IMR-90 (cell line): ENCODE measurements around the gene CPLX1. TPM values are rescaled to one million over a fixed set of nuclear protein-coding genes. Genes with fewer than 3 reads are reported as not detected.

Experiments used
- ATAC-seq: fragments of 200-7000 bp; cut with Tn5 transposase; 2 replicates; pipeline ENCODE4 v1.9.1; 2020; ENCODE audit warnings: low read depth, mild to moderate bottlenecking, moderate library complexity
- BruUV-seq: library from RNA; stranded (reverse); fragments of 400-500 nt; replicated peaks from 2 replicates; lab custom pipeline; 2021; lab: Mats Ljungman, UMichigan
- CTCF ChIA-PET: fragments of 300-600 bp; formaldehyde crosslinking; extraction: SDS; loops from one replicate; lab custom pipeline; 2021; ENCODE audit warnings: antibody characterized with exemption; lab: Yijun Ruan, JAX
- POLR2A ChIA-PET: fragments of 300-600 bp; sonication (Branson Sonifier 250); formaldehyde crosslinking; loops from one replicate; lab custom pipeline; 2022; ENCODE audit warnings: antibody characterized with exemption; ENCODE audit not compliant: unreplicated experiment; lab: Charles Lee
- DNase-seq: peaks from one replicate; pipeline ENCODE4 v3.0.0; 2013
- H2AFZ ChIP-seq: replicated peaks from 2 replicates; pipeline ENCODE3; 2013; ENCODE audit warnings: low read length, mild to moderate bottlenecking; ENCODE audit not compliant: poor library complexity
- H2AK5ac ChIP-seq: 2 replicates; pipeline ENCODE4 v1.6.1; 2013; ENCODE audit warnings: low read depth, low read length, inconsistent platforms
- H2AK9ac ChIP-seq: replicated peaks from 2 replicates; pipeline ENCODE3; 2013; ENCODE audit warnings: mild to moderate bottlenecking, low read depth, low read length, moderate library complexity; ENCODE audit not compliant: poor library complexity
- H2BK120ac ChIP-seq: 2 replicates; pipeline ENCODE4 v1.6.1; 2013; ENCODE audit warnings: low read depth, low read length, inconsistent platforms
- H2BK15ac ChIP-seq: 3 replicates; pipeline ENCODE4 v1.6.1; 2013; ENCODE audit warnings: low read depth, low read length, inconsistent platforms
- H2BK20ac ChIP-seq: 2 replicates; pipeline ENCODE4 v1.6.1; 2013; ENCODE audit warnings: low read depth, mild to moderate bottlenecking, inconsistent platforms, low read length, moderate library complexity
- H2BK5ac ChIP-seq: 2 replicates; pipeline ENCODE4 v1.6.1; 2013; ENCODE audit warnings: mild to moderate bottlenecking, low read depth, low read length, inconsistent platforms; ENCODE audit not compliant: poor library complexity, severe bottlenecking
- H3K14ac ChIP-seq: replicated peaks from 2 replicates; pipeline ENCODE4 v1.6.1; 2013; ENCODE audit warnings: low read depth, low read length, inconsistent platforms
- H3K18ac ChIP-seq: 2 replicates; pipeline ENCODE4 v1.6.1; 2013; ENCODE audit warnings: low read depth, low read length, control low read depth
- H3K23ac ChIP-seq: 2 replicates; pipeline ENCODE4 v1.6.1; 2013; ENCODE audit warnings: low read depth, low read length, inconsistent platforms
- H3K27ac ChIP-seq: 2 replicates; pipeline ENCODE4 v1.5.1; 2013; ENCODE audit warnings: mild to moderate bottlenecking, control low read depth, low read length; ENCODE audit not compliant: insufficient read depth
- H3K27me3 ChIP-seq: 2 replicates; pipeline ENCODE4 v1.6.1; 2013; ENCODE audit warnings: low read length; ENCODE audit not compliant: control insufficient read depth, insufficient read depth
- H3K36me3 ChIP-seq: 2 replicates; pipeline ENCODE4 v1.6.1; 2013; ENCODE audit warnings: low read length, mixed read lengths; ENCODE audit not compliant: control insufficient read depth, insufficient read depth
- H3K4ac ChIP-seq: 2 replicates; pipeline ENCODE4 v1.6.1; 2013; ENCODE audit warnings: low read depth, low read length, inconsistent platforms
- H3K4me1 ChIP-seq: 2 replicates; pipeline ENCODE4 v1.6.1; 2013; ENCODE audit warnings: low read length, mixed read lengths; ENCODE audit not compliant: control insufficient read depth, insufficient read depth
- H3K4me2 ChIP-seq: 2 replicates; pipeline ENCODE4 v1.6.1; 2013; ENCODE audit warnings: low read depth, mild to moderate bottlenecking, control low read depth, low read length, moderate library complexity
- H3K4me3 ChIP-seq: 2 replicates; pipeline ENCODE4 v1.5.1; 2013; ENCODE audit warnings: low read depth, mild to moderate bottlenecking, control low read depth, low read length, moderate library complexity; ENCODE audit not compliant: insufficient read depth
- H3K56ac ChIP-seq: 2 replicates; pipeline ENCODE4 v1.6.1; 2013; ENCODE audit warnings: low read length, inconsistent platforms; ENCODE audit not compliant: insufficient read depth; ENCODE audit errors: extremely low read depth
- H3K79me1 ChIP-seq, 2 experiments: 2 replicates each; pipeline ENCODE4 v1.6.1; 2013; ENCODE audit warnings: low read length in 2 of 2, inconsistent platforms in 1 of 2, low read depth in 1 of 2
- H3K9ac ChIP-seq: 2 replicates; pipeline ENCODE4 v1.6.1; 2013; ENCODE audit warnings: low read depth, low read length, control low read depth
- H3K9me1 ChIP-seq: 2 replicates; pipeline ENCODE4 v1.6.1; 2013; ENCODE audit warnings: low read length, inconsistent platforms; ENCODE audit not compliant: insufficient read depth
- H3K9me3 ChIP-seq: 2 replicates; pipeline ENCODE4 v1.6.1; 2013; ENCODE audit warnings: low read length; ENCODE audit not compliant: control insufficient read depth, insufficient read depth
- H4K20me1 ChIP-seq: 2 replicates; pipeline ENCODE4 v1.6.1; 2013; ENCODE audit warnings: low read length, inconsistent platforms; ENCODE audit not compliant: insufficient read depth
- H4K5ac ChIP-seq: 2 replicates; pipeline ENCODE4 v1.6.1; 2013; ENCODE audit warnings: mild to moderate bottlenecking, low read depth, low read length, control low read depth
- H4K8ac ChIP-seq, 2 experiments: 2 replicates each; pipeline ENCODE4 v1.6.1; 2013; ENCODE audit warnings: low read depth in 2 of 2, low read length in 2 of 2, control low read depth in 1 of 2, inconsistent platforms in 1 of 2
- H4K91ac ChIP-seq: 2 replicates; pipeline ENCODE4 v1.6.1; 2013; ENCODE audit warnings: low read depth, low read length, inconsistent platforms; ENCODE audit not compliant: insufficient read depth
- CEBPB ChIP-seq: IDR thresholded peaks from 2 replicates; pipeline ENCODE4 v1.6.1; 2012; ENCODE audit warnings: low read depth, low read length, improper control_type of control experiment
- CHD1 ChIP-seq: IDR thresholded peaks from 2 replicates; pipeline ENCODE4 v1.6.1; 2012; ENCODE audit warnings: low read depth, low read length, improper control_type of control experiment
- MAFK ChIP-seq: IDR thresholded peaks from 2 replicates; pipeline ENCODE4 v1.6.1; 2012; ENCODE audit warnings: low read depth, low read length, improper control_type of control experiment
- MAZ ChIP-seq: IDR thresholded peaks from 2 replicates; pipeline ENCODE4 v1.6.1; 2012; ENCODE audit warnings: low read depth, mild to moderate bottlenecking, low read length, improper control_type of control experiment, moderate library complexity, borderline replicate concordance
- POLR2A ChIP-seq: IDR thresholded peaks from 2 replicates; pipeline ENCODE4 v1.6.1; 2012; ENCODE audit warnings: mild to moderate bottlenecking, low read depth, low read length
- RAD21 ChIP-seq: IDR thresholded peaks from 2 replicates; pipeline ENCODE4 v1.6.1; 2012; ENCODE audit warnings: low read length, improper control_type of control experiment
- RCOR1 ChIP-seq: IDR thresholded peaks from 2 replicates; pipeline ENCODE4 v1.6.1; 2012; ENCODE audit warnings: mild to moderate bottlenecking, low read length, improper control_type of control experiment; ENCODE audit not compliant: insufficient replicate concordance
- RFX5 ChIP-seq: IDR thresholded peaks from 2 replicates; pipeline ENCODE4 v1.8.0; 2012; ENCODE audit warnings: low read depth, mild to moderate bottlenecking, low read length, moderate library complexity
- SMC3 ChIP-seq: fragments of 150-350 bp; IDR thresholded peaks from 2 replicates; pipeline ENCODE4 v1.6.1; 2016; ENCODE audit warnings: low read depth, mild to moderate bottlenecking, antibody characterized with exemption, low read length, moderate library complexity
- WGBS, 2 experiments: methylation state at CpG; one replicate each; pipeline versions ENCODE4 v1.1.5 to v1.1.7; 2013; ENCODE audit warnings: missing lambda C conversion rate in 2 of 2; ENCODE audit not compliant: insufficient read length in 1 of 2; ENCODE audit errors: extremely low coverage in 2 of 2; 5-methylcytosine and 5-hydroxymethylcytosine counted together
- dilution Hi-C: fragments of 300-500 bp; cut with HindIII; formaldehyde crosslinking; loops from one replicate; pipeline ENCODE4 v1.14.3; 2018; ENCODE audit warnings: low sequenced_read_pairs; ENCODE audit not compliant: unreplicated experiment
- in situ Hi-C: fragments of 300-500 bp; cut with MboI; formaldehyde crosslinking; loops from 3 replicates; pipeline ENCODE4 v1.14.3; 2019; ENCODE audit warnings: low sequenced_read_pairs, inconsistent platforms, mixed read lengths
- intact Hi-C: fragments of 100-400 bp; cut with micrococcal nuclease; formaldehyde crosslinking; loops from 2 replicates; pipeline ENCODE4 v1.10.0; 2022
- polyA plus RNA-seq, 3 experiments: library from polyadenylated mRNA; depleted of rRNA; stranded (reverse); fragments of >200 nt; gene quantifications; 2 replicates each; pipeline ENCODE4 v1.2.3, GENCODE V29; 2012; ENCODE audit warnings: low replicate concordance in 1 of 3
- total RNA-seq: library from RNA; depleted of rRNA; stranded (reverse); fragments of >200 nt; gene quantifications from 2 replicates; pipeline ENCODE4 v1.2.3, GENCODE V29; 2012
- TF ChIP-seq, protein P1 (sequence below): fragments of 150-350 bp; IDR thresholded peaks from 2 replicates; pipeline ENCODE4 v1.6.1; 2017; ENCODE audit warnings: mild to moderate bottlenecking, antibody characterized with exemption, low read length, low read depth
- TF ChIP-seq, protein P2 (sequence below): fragments of 150-350 bp; IDR thresholded peaks from 2 replicates; pipeline ENCODE4 v1.6.1; 2016; ENCODE audit warnings: low read depth, mild to moderate bottlenecking, low read length, moderate library complexity, borderline replicate concordance

Gene CPLX1
- total and polyA plus RNA-seq, 2 of the 4 experiments (the other 2 are of a cell fraction) = 0.05 TPM; not detected in 1

DNA sequence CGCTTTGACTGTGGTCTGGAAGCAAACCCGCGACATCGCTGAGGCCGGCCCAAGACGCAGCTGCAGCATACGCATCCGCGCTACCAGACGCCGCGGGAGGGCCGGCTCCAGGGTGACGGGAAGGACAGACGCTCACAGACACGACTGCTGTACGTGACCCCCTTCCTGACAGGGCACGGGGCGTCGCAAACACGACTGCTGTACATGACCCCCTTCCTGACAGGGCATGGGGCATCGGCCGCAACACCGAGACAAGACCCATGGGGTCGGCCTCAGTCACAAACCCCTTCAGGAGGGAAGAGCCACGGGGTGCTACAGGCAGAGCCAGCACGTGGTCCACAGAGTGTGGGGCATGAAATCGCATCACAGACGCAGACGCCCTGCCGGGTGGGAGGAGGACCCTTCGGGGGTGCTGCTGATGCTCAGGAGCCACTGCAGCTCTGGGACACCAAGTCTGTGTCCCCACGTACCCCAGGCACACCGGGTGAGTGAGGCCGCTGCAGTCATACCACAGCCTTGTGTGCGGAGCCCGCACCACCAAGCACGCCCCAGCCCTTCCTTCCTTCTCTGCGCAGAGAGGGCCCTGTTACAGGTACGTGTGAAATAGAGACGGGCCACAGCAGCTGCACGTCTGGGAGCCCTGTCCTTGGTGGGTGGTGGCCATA is 38.7 kb upstream of the CPLX1 start:
- in situ Hi-C loops (no loop called here), intact Hi-C loops (no loop called here), dilution Hi-C loops (no loop called here)
- ATAC-seq (no peak), DNase-seq (no peak)
- ChIA-PET CTCF (no interaction called here), POLR2A (no interaction called here)
- no peak overlapping the region for H3K56ac ChIP-seq
- H3K4me3 ChIP-seq = no peak overlapping the region
- H3K4me2 ChIP-seq = no peak overlapping the region
- no peak overlapping the region for H2BK5ac ChIP-seq
- H3K27me3 ChIP-seq = no peaks in the 10 kb centered on the region
- H2AFZ ChIP-seq = no peak overlapping the region
- H2AK9ac ChIP-seq = no peak overlapping the region
- peaks cover 8% of the 10 kb centered on the region for H3K9me1 ChIP-seq
- no TSS peak for BruUV-seq
- H2BK15ac ChIP-seq = no peak overlapping the region
- 93% methylated on average over 32 of the region's 42 CpGs; no CpG with 5 or more reads in 1 of the 2 experiments for WGBS, 2 experiments
- H4K5ac ChIP-seq = no peak overlapping the region
- no peak overlapping the region for H3K14ac ChIP-seq
- H3K36me3 ChIP-seq = peaks cover 71% of the 10 kb centered on the region
- no peak overlapping the region for H3K18ac ChIP-seq
- TF ChIP-seq CHD1 = no peak
- no peak for TF ChIP-seq RFX5
- no peak for TF ChIP-seq RCOR1
- TF ChIP-seq MAZ = no peak
- no peak for TF ChIP-seq POLR2A
- TF ChIP-seq RAD21 = no peak
- no peak for TF ChIP-seq MAFK
- TF ChIP-seq SMC3 = no peak
- TF ChIP-seq, protein P1, sequence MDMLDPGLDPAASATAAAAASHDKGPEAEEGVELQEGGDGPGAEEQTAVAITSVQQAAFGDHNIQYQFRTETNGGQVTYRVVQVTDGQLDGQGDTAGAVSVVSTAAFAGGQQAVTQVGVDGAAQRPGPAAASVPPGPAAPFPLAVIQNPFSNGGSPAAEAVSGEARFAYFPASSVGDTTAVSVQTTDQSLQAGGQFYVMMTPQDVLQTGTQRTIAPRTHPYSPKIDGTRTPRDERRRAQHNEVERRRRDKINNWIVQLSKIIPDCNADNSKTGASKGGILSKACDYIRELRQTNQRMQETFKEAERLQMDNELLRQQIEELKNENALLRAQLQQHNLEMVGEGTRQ = no peak
- TF ChIP-seq, protein P2, sequence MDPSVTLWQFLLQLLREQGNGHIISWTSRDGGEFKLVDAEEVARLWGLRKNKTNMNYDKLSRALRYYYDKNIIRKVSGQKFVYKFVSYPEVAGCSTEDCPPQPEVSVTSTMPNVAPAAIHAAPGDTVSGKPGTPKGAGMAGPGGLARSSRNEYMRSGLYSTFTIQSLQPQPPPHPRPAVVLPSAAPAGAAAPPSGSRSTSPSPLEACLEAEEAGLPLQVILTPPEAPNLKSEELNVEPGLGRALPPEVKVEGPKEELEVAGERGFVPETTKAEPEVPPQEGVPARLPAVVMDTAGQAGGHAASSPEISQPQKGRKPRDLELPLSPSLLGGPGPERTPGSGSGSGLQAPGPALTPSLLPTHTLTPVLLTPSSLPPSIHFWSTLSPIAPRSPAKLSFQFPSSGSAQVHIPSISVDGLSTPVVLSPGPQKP = no peak
- no peak for TF ChIP-seq CEBPB
- no peaks in the 10 kb centered on the region for H3K4me1 ChIP-seq
- no peak overlapping the region for H4K8ac ChIP-seq
- H3K23ac ChIP-seq = no peak overlapping the region
- no peak overlapping the region for H3K4ac ChIP-seq
- H3K79me1 ChIP-seq = peaks cover 0 to 11% of the 10 kb centered on the region in 2 experiments; a peak in 2 of 4 replicates
- no peak overlapping the region for H2BK20ac ChIP-seq
- no peak overlapping the region for H2BK120ac ChIP-seq
- H3K27ac ChIP-seq = no peak overlapping the region
- no peak overlapping the region for H2AK5ac ChIP-seq
- H4K91ac ChIP-seq = no peak overlapping the region
- no peaks in the 10 kb centered on the region for H3K9me3 ChIP-seq
- no peak overlapping the region for H3K9ac ChIP-seq
- H4K20me1 ChIP-seq = peaks cover 17% of the 10 kb centered on the region
